A549 (cell line): ENCODE results near the gene DERL3. TPM values are rescaled to one million over a fixed set of nuclear protein-coding genes. Genes with fewer than 3 reads are reported as not detected.
"Not testable (repeated sequence)": the region's sequence is repeated elsewhere in the genome, so short reads cannot be mapped to it uniquely, and the experiment has no call there.

Experiments
- ATAC-seq, 2 experiments: fragments of 200-7000 bp in 1 of 2; fragments of >200 bp in 1 of 2; cut with Nextera tagmentation in 1 of 2; cut with Tn5 transposase in 1 of 2; 3 replicates each; pipeline versions ENCODE4 v1.8.0 to v1.9.1; 2018 to 2020; ENCODE audit warnings: mild to moderate bottlenecking in 1 of 2, moderate library complexity in 1 of 2
- CTCF ChIA-PET: fragments of 300-600 bp; sonication (Branson Sonifier 250); formaldehyde crosslinking; extraction: SDS; loops from one replicate; lab custom pipeline; 2021; ENCODE audit warnings: antibody characterized with exemption, inconsistent platforms; lab: Yijun Ruan, JAX
- POLR2A ChIA-PET: fragments of 350-600 bp; formaldehyde crosslinking; extraction: SDS; loops from one replicate; lab custom pipeline; 2021; ENCODE audit warnings: antibody characterized with exemption, inconsistent platforms; lab: Yijun Ruan, JAX
- DNase-seq, 2 experiments: peaks; one replicate each; pipeline versions ENCODE4 v3.0.0 to v3.0.0-alpha.2; 2011 to 2016; ENCODE audit warnings: low read depth in 1 of 2, low spot score in 1 of 2
- FAIRE-seq: peaks from 2 replicates; lab custom pipeline; 2011; peaks lifted over from hg19 to GRCh38; lab: Jason Lieb, UNC
- H3K27ac ChIP-seq, 2 experiments: fragments of >200 bp; sonication (Bioruptor Twin); formaldehyde crosslinking; 3 replicates each; pipeline ENCODE4 v1.5.1; 2016 to 2017
- H3K4me1 ChIP-seq: fragments of >200 bp; sonication (Bioruptor Twin); formaldehyde crosslinking; 3 replicates; pipeline ENCODE4 v1.6.1; 2016
- H3K4me2 ChIP-seq: fragments of >200 bp; sonication (Bioruptor Twin); formaldehyde crosslinking; 3 replicates; pipeline ENCODE4 v1.6.1; 2016
- H3K4me3 ChIP-seq: fragments of >200 bp; sonication (Bioruptor Twin); formaldehyde crosslinking; 3 replicates; pipeline ENCODE4 v1.5.1; 2016
- H3K9me3 ChIP-seq: fragments of >200 bp; sonication (Bioruptor Twin); formaldehyde crosslinking; 3 replicates; pipeline ENCODE4 v1.6.1; 2016
- CHD4 ChIP-seq: fragments of 200-600 bp; sonication (generic); IDR thresholded peaks from 2 replicates; pipeline ENCODE4 v1.6.1; 2016; ENCODE audit warnings: antibody characterized with exemption, mild to moderate bottlenecking, borderline replicate concordance
- EHF ChIP-seq: fragments of 250-450 bp; sonication (Bioruptor Pico); IDR thresholded peaks from 2 replicates; pipeline ENCODE4 v1.5.0; 2020; ENCODE audit warnings: mild to moderate bottlenecking
- EP300 ChIP-seq, 2 experiments: fragments of >200 bp; sonication (Bioruptor Twin); formaldehyde crosslinking; IDR thresholded peaks; 2 replicates in 1 of 2; 3 replicates in 1 of 2; pipeline ENCODE4 v1.6.1; 2016 to 2017
- FOXS1 ChIP-seq: fragments of 250-450 bp; sonication (Bioruptor Pico); IDR thresholded peaks from 2 replicates; pipeline ENCODE4 v1.5.0; 2020; ENCODE audit warnings: mild to moderate bottlenecking, moderate library complexity
- GATA3 ChIP-seq: IDR thresholded peaks from 2 replicates; pipeline ENCODE4 v1.6.1; 2012; ENCODE audit warnings: borderline replicate concordance
- HOXA7 ChIP-seq: fragments of 250-450 bp; sonication (Bioruptor Pico); IDR thresholded peaks from 2 replicates; pipeline ENCODE4 v1.5.0; 2020; ENCODE audit warnings: mild to moderate bottlenecking, moderate library complexity
- MYC ChIP-seq: IDR thresholded peaks from 2 replicates; pipeline ENCODE4 v1.6.1; 2012; ENCODE audit warnings: mild to moderate bottlenecking, inconsistent platforms, low read length, improper control_type of control experiment, borderline replicate concordance
- NPAS2 ChIP-seq: fragments of 250-450 bp; sonication (Bioruptor Pico); IDR thresholded peaks from 2 replicates; pipeline ENCODE4 v1.8.0; 2022; ENCODE audit warnings: mild to moderate bottlenecking, moderate library complexity, borderline replicate concordance
- NR3C1 ChIP-seq: fragments of >200 bp; sonication (Bioruptor Twin); formaldehyde crosslinking; IDR thresholded peaks from 3 replicates; pipeline ENCODE4 v1.6.1; 2017
- PHF8 ChIP-seq: fragments of 200-600 bp; sonication (generic); IDR thresholded peaks from 2 replicates; pipeline ENCODE4 v1.6.1; 2016; ENCODE audit warnings: low read depth, mild to moderate bottlenecking, antibody characterized with exemption, moderate library complexity, borderline replicate concordance
- POLR2AphosphoS2 ChIP-seq: conservative IDR thresholded peaks from 2 replicates; pipeline ENCODE4 v1.6.1; 2012; ENCODE audit warnings: low read length, improper control_type of control experiment, inconsistent platforms
- RARB ChIP-seq: fragments of 250-450 bp; sonication (Bioruptor Pico); IDR thresholded peaks from 2 replicates; pipeline ENCODE4 v1.8.0; 2021; ENCODE audit warnings: mild to moderate bottlenecking, moderate library complexity
- RFX5 ChIP-seq: fragments of 450-650 bp; IDR thresholded peaks from 2 replicates; pipeline ENCODE4 v1.7.1; 2014; ENCODE audit warnings: antibody characterized with exemption, mild to moderate bottlenecking, moderate library complexity
- RNF2 ChIP-seq: fragments of 200-600 bp; sonication (generic); IDR thresholded peaks from 2 replicates; pipeline ENCODE4 v1.6.1; 2016; ENCODE audit warnings: low read depth, mild to moderate bottlenecking, antibody characterized with exemption, moderate library complexity, borderline replicate concordance
- SMC3 ChIP-seq: fragments of >200 bp; sonication (Bioruptor Twin); formaldehyde crosslinking; IDR thresholded peaks from 3 replicates; pipeline ENCODE4 v1.6.1; 2018; ENCODE audit warnings: inconsistent platforms
- WGBS: methylation state at CpG from one replicate; pipeline ENCODE4 v1.1.6; 2017; ENCODE audit errors: missing lambda C conversion rate; 5-methylcytosine and 5-hydroxymethylcytosine counted together
- polyA plus RNA-seq, 4 experiments: library from polyadenylated mRNA; depleted of rRNA in 3 of 4; stranded (reverse); fragments of >200 nt; fragmentation: RNase III in 1 of 4; extraction: RNeasy Plus Mini Kit Qiagen cat#74134 plus additional on column Dnase treatment in 1 of 4; gene quantifications; 2 replicates in 3 of 4; 3 replicates in 1 of 4; pipeline ENCODE4 v1.2.3, GENCODE V29; 2011 to 2017
- TF ChIP-seq, protein P1 (sequence below): fragments of 450-650 bp; IDR thresholded peaks from 2 replicates; pipeline ENCODE4 v1.6.1; 2014; ENCODE audit warnings: antibody characterized with exemption
- TF ChIP-seq, protein P2 (sequence below): IDR thresholded peaks from 2 replicates; pipeline ENCODE4 v1.6.1; 2012; ENCODE audit warnings: low read depth, borderline replicate concordance

DERL3 gene
- polyA plus RNA-seq, 2 of the 4 experiments (the other 2 are of a cell fraction), result 0.08 to 0.40 TPM

DNA sequence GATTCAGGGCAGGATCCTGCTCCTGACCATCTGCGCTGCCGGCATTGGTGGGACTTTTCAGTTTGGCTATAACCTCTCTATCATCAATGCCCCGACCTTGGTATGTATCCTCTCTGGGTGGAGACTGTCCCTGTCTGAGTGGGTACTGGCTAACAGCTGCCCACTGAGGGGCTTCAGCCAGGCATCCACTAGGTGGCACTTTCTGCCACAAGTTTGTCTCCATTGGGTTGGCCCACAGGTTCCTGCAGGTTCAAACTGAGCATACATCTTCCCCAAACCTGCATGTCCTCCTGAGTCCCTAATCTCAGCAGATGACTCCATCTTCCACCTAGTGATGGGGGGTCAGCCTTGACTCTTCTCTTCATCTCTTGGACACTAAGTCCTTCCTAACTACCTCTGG is 23.3 kb upstream of the DERL3 start (continued):
- TF ChIP-seq, protein P1, sequence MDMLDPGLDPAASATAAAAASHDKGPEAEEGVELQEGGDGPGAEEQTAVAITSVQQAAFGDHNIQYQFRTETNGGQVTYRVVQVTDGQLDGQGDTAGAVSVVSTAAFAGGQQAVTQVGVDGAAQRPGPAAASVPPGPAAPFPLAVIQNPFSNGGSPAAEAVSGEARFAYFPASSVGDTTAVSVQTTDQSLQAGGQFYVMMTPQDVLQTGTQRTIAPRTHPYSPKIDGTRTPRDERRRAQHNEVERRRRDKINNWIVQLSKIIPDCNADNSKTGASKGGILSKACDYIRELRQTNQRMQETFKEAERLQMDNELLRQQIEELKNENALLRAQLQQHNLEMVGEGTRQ, result no peak
- TF ChIP-seq, protein P2, sequence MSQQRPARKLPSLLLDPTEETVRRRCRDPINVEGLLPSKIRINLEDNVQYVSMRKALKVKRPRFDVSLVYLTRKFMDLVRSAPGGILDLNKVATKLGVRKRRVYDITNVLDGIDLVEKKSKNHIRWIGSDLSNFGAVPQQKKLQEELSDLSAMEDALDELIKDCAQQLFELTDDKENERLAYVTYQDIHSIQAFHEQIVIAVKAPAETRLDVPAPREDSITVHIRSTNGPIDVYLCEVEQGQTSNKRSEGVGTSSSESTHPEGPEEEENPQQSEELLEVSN, result no peak
- TF ChIP-seq GATA3 (no peak), PHF8 (no peak), HOXA7 (CRISPR knock-in tag) (no peak), POLR2AphosphoS2 (no peak), RARB (CRISPR knock-in tag) (no peak), EHF (CRISPR knock-in tag) (no peak), EP300 (IDR thresholded peaks at IDR 0.05) (no peak), FOXS1 (CRISPR knock-in tag) (no peak), RNF2 (no peak), MYC (no peak), CHD4 (no peak)

DNA sequence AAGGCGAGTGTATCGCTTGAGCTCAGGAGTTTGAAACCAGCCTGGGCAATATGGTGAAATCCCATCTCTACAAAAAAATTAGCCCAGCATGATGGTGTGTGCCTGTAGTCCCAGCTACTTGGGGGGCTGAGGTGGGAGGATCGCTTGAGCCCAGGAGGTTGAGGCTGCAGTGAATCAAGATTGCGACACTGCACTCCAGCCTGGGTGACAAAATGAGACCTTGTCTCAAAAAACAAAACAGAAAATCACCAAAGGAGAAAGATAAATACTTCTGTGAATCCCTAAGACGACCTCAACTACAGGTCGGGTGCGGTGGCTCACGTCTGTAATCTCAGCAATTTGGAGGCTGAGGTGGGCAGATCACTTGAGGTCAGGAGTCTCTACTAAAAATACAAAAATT is 21.4 kb upstream of the DERL3 start:
- H3K9me3 ChIP-seq, ATAC-seq, H3K4me1 ChIP-seq, H3K4me2 ChIP-seq, POLR2A ChIA-PET, DNase-seq, H3K4me3 ChIP-seq, FAIRE-seq, H3K27ac ChIP-seq: not testable (repeated sequence)
- 83% methylated on average over 8 of the region's 8 CpGs for WGBS
- CTCF ChIA-PET, result interaction anchor here (2.1 to 3.1 kb wide), 3 partner anchors 10 to 96 kb away, joined by 9 to 27 read pairs (median 14); no protein-coding TSS in a partner anchor

DNA sequence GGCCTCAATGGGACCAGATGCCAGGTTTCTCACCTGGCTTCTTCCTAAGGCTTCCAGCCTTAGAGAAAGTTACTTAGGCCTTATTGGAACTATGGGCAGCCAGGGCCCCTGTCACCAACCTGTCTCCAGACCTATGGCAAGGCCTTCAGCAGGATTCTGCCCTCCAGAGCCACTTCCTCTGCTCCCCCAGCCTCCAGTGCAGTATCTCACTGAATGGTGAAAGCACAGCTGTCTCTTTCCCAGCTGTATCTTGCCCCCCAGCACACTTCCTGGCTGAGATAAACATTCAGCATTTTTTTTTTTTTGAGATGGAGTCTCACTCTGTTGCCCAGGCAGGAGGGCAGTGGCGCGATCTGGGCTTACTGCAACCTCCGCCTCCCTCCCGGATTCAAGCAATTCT is 20.4 kb upstream of the DERL3 start:
- 97% methylated on average over 4 of the region's 4 CpGs for WGBS
- no peak for DNase-seq
- no peak for TF ChIP-seq RFX5
- no peak for TF ChIP-seq NR3C1
- CTCF ChIA-PET, result interaction anchor here (0.8 to 3.1 kb wide), 5 partner anchors 9 to 97 kb away, joined by 3 to 27 read pairs (median 3); partner anchors contain the start of genes CHCHD10 and MIF
- no peak overlapping the region for H3K4me3 ChIP-seq
- H3K4me1 ChIP-seq, result peaks cover 9% of the 10 kb centered on the region; the same call in 1 of the 3 replicates
- H3K9me3 ChIP-seq, result no peaks in the 10 kb centered on the region
- H3K27ac ChIP-seq, result no peak overlapping the region
- ATAC-seq, result no peak
- no peak overlapping the region; the same call in 2 of the 3 replicates for H3K4me2 ChIP-seq
- POLR2A ChIA-PET, result no interaction called here
- FAIRE-seq, result no peak

DNA sequence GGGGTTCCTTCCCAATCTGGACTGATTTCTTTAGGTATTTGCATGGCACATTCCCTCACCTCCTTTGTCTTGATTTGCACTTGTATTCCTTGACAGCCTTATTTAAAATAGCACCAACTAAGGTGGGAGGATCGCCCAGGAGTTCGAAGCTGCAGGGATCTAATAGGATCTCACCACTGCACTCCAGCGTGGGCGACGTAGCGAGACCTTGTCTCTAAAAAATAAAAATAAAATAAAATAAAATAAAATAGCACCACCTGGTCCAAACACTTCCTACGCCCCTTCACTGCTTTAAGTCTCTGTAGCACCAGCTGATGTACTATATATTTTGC is 19.6 kb upstream of the DERL3 start:
- ATAC-seq (no peak), FAIRE-seq (no peak), DNase-seq (no peak)
- POLR2A ChIA-PET, result interaction anchor here (0.6 to 1.1 kb wide), 3 partner anchors 9 to 94 kb away, joined by 3 to 5 read pairs (median 3); no protein-coding TSS in a partner anchor
- Histone ChIP-seq H3K4me1 (peaks cover 9% of the 10 kb centered on the region; the same call in 1 of the 3 replicates), H3K27ac (peak overlapping the region; percentile 81 to 90; a peak in 5 of 6 replicates), H3K4me2 (peak overlapping the region; percentile 93), H3K9me3 (no peaks in the 10 kb centered on the region), H3K4me3 (peak overlapping the region; percentile 58)
- CTCF ChIA-PET, result interaction anchor here (1.1 to 3.1 kb wide), 4 partner anchors 9 to 98 kb away, joined by 3 to 27 read pairs (median 3); partner anchors contain the start of gene CHCHD10
- 94% methylated on average over 7 of the region's 7 CpGs for WGBS
- no peak for TF ChIP-seq PHF8
- no peak for TF ChIP-seq CHD4
- TF ChIP-seq SMC3, result no peak
- TF ChIP-seq NPAS2 (CRISPR knock-in tag), result no peak
